ENCODE measurements around the gene EBPL. TPM values are rescaled to one million over a fixed set of nuclear protein-coding genes. Genes with fewer than 3 reads are reported as not detected.

Gene EBPL
- polyA plus RNA-seq, 2 of the 4 experiments (the other 2 are of a cell fraction): 53.1 to 95.0 TPM

Other genes starting within 250 kb of the EBPL start
- gene CAB39L, start 247.4 kb downstream of the EBPL start, polyA plus RNA-seq (2011; rRNA removed): 4.8 and 5.2 TPM in 2 replicates
- gene CAB39L, start 247.4 kb downstream of the EBPL start, polyA plus RNA-seq (2017; fragmentation: RNase III; extraction: RNeasy Plus Mini Kit Qiagen cat#74134 plus additional on column Dnase treatment): 2.0 to 2.4 TPM (median 2.3 TPM) in 3 replicates
- 3.9 and 4.6 TPM in 2 replicates for gene SETDB2, start 247.2 kb downstream of the EBPL start, polyA plus RNA-seq (2011; rRNA removed)
- gene SETDB2, start 247.2 kb downstream of the EBPL start, polyA plus RNA-seq (2017; fragmentation: RNase III; extraction: RNeasy Plus Mini Kit Qiagen cat#74134 plus additional on column Dnase treatment): 1.3 to 1.7 TPM (median 1.3 TPM) in 3 replicates
- 11.7 and 13.4 TPM in 2 replicates for gene PHF11, start 195.5 kb downstream of the EBPL start, polyA plus RNA-seq (2011; rRNA removed)
- gene PHF11, start 195.5 kb downstream of the EBPL start, polyA plus RNA-seq (2017; fragmentation: RNase III; extraction: RNeasy Plus Mini Kit Qiagen cat#74134 plus additional on column Dnase treatment): 7.1 to 9.0 TPM (median 7.7 TPM) in 3 replicates
- 15.8 and 20.7 TPM in 2 replicates for gene RCBTB1, start 105.9 kb downstream of the EBPL start, polyA plus RNA-seq (2011; rRNA removed)
- 10.2 to 11.9 TPM (median 10.6 TPM) in 3 replicates for gene RCBTB1, start 105.9 kb downstream of the EBPL start, polyA plus RNA-seq (2017; fragmentation: RNase III; extraction: RNeasy Plus Mini Kit Qiagen cat#74134 plus additional on column Dnase treatment)
- gene ARL11, start 63.0 kb downstream of the EBPL start, polyA plus RNA-seq (2011; rRNA removed): not detected in 2 replicates
- not detected in 3 replicates for gene ARL11, start 63.0 kb downstream of the EBPL start, polyA plus RNA-seq (2017; fragmentation: RNase III; extraction: RNeasy Plus Mini Kit Qiagen cat#74134 plus additional on column Dnase treatment)
- gene KPNA3, start 101.2 kb upstream of the EBPL start, polyA plus RNA-seq (2011; rRNA removed): 28.5 and 31.4 TPM in 2 replicates
- 29.3 to 30.4 TPM (median 30.1 TPM) in 3 replicates for gene KPNA3, start 101.2 kb upstream of the EBPL start, polyA plus RNA-seq (2017; fragmentation: RNase III; extraction: RNeasy Plus Mini Kit Qiagen cat#74134 plus additional on column Dnase treatment)
- 9.0 and 11.6 TPM in 2 replicates for gene SPRYD7, start 244.9 kb upstream of the EBPL start, polyA plus RNA-seq (2011; rRNA removed)
- gene SPRYD7, start 244.9 kb upstream of the EBPL start, polyA plus RNA-seq (2017; fragmentation: RNase III; extraction: RNeasy Plus Mini Kit Qiagen cat#74134 plus additional on column Dnase treatment): 12.3 to 14.4 TPM (median 13.6 TPM) in 3 replicates

All from A549 (cell line).